HUES64 (cell line): ENCODE data around the gene DHX34.

ENCODE experiments used
- H3K27ac ChIP-seq: 2 replicates; pipeline ENCODE4 v1.7.0; 2013; ENCODE audit warnings: low read depth, low read length, inconsistent platforms
- H3K27me3 ChIP-seq: 2 replicates; pipeline ENCODE4 v1.6.1; 2013; ENCODE audit warnings: mild to moderate bottlenecking, low read length; ENCODE audit not compliant: insufficient read depth
- H3K36me3 ChIP-seq: 2 replicates; pipeline ENCODE4 v1.6.1; 2013; ENCODE audit warnings: mild to moderate bottlenecking, low read length; ENCODE audit not compliant: insufficient read depth
- H3K4me1 ChIP-seq: 2 replicates; pipeline ENCODE4 v1.6.1; 2013; ENCODE audit warnings: mild to moderate bottlenecking, low read length, moderate library complexity; ENCODE audit not compliant: insufficient read depth
- H3K4me3 ChIP-seq: 2 replicates; pipeline ENCODE4 v1.5.1; 2013; ENCODE audit warnings: mild to moderate bottlenecking, low read length, moderate library complexity
- H3K9ac ChIP-seq: 2 replicates; pipeline ENCODE4 v1.6.1; 2013; ENCODE audit warnings: mild to moderate bottlenecking, low read depth, low read length
- H3K9me3 ChIP-seq: 2 replicates; pipeline ENCODE4 v1.6.1; 2013; ENCODE audit warnings: low read depth, low read length; ENCODE audit not compliant: insufficient read depth
- WGBS: fragments of 150-250, 120-280 bp; methylation state at CpG from one replicate; pipeline ENCODE4 v1.1.7; 2013; ENCODE audit warnings: missing lambda C conversion rate; 5-methylcytosine and 5-hydroxymethylcytosine counted together

DHX34 gene

DNA sequence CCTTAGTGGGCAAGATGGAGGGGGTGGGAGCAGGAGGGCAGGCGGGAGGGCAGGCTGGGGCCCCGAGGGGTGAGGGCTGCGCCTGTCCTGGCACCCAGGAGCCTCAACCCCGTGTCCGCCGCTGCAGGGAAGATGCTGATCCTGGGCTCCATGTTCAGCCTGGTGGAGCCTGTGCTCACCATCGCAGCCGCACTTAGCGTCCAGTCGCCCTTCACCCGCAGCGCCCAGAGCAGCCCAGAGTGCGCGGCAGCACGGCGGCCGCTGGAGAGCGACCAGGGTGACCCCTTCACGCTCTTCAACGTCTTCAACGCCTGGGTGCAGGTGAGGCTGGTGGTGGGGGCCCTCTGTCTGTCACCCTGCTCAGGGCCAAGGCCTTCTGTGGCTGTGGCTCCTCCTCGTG, 23.5 kb downstream of the DHX34 start:
- no peak overlapping the region for H3K4me3 ChIP-seq
- H3K9ac ChIP-seq: no peak overlapping the region
- no peaks in the 10 kb centered on the region for H3K4me1 ChIP-seq
- 95% methylated on average over 22 of the region's 22 CpGs for WGBS
- no peaks in the 10 kb centered on the region for H3K27me3 ChIP-seq
- no peak overlapping the region for H3K27ac ChIP-seq
- H3K36me3 ChIP-seq: peaks cover 82% of the 10 kb centered on the region
- no peaks in the 10 kb centered on the region for H3K9me3 ChIP-seq

DNA sequence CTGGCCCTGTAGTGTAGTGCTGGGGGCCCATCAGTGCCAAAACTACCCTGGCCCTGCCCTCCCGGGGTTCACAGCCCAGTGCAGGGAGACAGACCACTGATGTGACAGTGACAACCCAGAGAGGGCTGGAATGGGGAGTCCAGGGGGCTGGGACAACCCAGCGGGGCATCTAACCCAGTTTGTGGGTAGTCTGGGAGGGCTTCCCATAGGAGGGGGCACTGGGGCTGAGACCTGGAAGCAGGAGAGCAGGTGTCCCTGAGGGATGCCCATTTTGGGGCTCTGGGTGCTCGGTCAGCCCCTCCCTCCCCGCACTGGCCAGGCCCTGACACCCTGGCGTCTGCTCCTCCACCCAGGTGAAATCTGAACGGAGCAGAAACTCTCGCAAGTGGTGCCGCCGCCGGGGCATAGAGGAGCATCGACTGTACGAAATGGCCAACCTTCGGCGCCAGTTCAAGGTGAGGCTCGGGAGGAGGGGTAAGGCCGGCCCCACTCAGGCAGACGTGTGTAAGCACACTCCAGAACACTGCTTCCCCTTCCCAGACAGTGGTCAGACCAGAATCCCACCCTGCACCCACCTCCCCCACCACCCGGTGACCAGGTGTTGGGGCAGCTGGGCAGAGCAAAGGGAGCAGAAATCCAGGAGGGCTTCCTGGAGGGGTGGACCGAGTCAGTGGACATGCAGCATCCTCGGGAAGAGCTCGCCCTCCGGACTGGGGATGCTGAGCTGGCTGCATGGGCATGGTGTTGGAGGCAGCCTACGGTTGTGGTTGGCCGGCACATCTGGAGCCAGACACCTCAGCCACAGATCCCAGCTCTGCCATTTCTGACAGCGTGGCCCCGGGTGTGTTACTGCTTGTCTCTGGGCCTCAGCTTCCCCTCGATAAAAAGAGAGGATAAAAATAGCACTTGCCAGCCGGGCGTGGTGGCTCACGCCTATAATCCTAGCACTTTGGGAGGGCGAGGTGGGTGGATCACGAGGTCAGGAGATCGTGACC, 24.4 kb downstream of the DHX34 start:
- Histone ChIP-seq H3K27ac (no peak overlapping the region), H3K9me3 (no peaks in the 10 kb centered on the region), H3K27me3 (no peaks in the 10 kb centered on the region), H3K4me3 (no peak overlapping the region), H3K36me3 (peaks cover 91% of the 10 kb centered on the region), H3K4me1 (no peaks in the 10 kb centered on the region), H3K9ac (no peak overlapping the region)
- 94% methylated on average over 33 of the region's 33 CpGs for WGBS

DNA sequence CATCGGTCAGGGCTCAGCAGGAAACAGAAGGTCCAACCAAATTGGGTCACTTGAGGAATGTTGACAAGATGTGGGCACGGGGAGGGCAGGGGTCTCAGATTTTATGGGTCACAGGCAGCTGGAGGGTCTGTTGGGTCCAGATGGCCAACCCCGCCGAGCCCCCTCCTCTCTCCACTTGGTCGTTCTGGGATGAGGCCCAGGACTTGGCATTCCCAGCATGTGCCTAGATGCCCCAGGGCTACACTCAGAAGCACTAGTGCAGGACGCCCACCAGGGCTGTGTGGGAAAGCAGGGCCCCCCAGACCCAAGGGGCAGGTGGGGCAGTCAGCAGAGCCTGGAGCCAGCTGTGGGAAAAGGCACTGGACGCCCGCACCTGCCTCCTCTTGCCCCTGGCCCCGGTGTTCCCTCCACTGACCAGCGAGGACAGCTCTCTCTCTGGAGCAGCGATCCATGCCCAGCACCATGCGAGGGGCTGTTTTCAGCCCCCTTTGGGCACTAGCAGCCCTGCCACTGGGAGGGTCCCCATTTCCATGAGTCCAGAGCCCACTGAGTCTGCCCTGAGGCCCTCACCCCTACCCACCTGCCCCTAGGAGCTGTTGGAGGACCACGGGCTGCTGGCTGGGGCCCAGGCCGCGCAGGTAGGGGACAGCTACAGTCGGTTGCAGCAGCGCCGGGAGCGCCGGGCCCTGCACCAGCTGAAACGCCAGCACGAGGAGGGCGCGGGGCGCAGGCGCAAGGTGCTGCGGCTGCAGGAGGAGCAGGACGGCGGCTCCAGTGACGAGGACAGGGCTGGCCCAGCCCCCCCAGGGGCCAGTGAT, 26.0 kb downstream of the DHX34 start:
- whole genome bisulfite sequencing: 96% methylated on average over 30 of the region's 30 CpGs
- peaks cover 89% of the 10 kb centered on the region for H3K36me3 ChIP-seq
- H3K27me3 ChIP-seq: no peaks in the 10 kb centered on the region

DNA sequence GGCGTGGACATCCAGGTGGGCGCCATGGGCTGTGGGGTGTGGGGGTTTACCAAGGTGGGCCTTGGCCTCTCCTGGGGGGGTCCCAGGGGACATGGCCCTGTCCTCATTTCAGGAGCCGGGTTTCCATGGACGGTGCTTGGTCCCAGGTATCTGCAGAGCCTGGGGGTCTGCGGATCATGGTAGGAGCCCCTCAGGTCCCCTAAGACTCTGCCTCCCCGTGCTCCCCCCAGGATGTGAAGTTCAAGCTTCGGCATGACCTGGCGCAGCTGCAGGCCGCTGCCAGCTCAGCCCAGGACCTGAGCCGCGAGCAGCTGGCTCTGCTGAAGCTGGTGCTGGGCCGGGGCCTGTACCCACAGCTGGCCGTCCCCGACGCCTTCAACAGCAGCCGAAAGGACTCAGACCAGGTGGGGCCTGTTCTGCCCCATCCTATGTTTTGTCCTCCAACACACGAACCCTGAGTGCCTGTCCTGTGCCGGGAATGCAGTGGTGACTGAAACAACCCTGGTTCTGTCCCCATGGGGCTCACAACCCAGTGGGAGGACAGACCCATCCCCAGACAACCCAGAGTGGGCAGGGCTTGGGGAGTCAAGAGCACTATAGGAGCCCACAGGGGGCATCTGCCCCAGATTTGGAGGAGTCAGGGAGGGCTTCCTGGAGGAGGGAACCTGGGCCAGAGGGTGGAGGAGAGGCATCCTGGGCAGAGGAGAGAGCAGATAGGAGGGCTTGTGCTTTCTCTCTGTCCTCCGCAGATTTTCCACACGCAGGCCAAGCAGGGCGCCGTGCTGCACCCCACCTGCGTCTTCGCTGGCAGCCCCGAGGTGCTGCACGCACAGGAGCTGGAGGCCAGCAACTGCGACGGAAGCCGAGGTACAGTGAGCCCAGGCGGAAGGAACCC, 26.8 kb downstream of the DHX34 start:
- H3K9me3 ChIP-seq: no peaks in the 10 kb centered on the region
- no peaks in the 10 kb centered on the region for H3K4me1 ChIP-seq
- no peak overlapping the region for H3K27ac ChIP-seq
- peaks cover 93% of the 10 kb centered on the region for H3K36me3 ChIP-seq
- 95% methylated on average over 30 of the region's 30 CpGs for WGBS
- H3K27me3 ChIP-seq: no peaks in the 10 kb centered on the region
- no peak overlapping the region for H3K9ac ChIP-seq
- H3K4me3 ChIP-seq: no peak overlapping the region

More for the DNA sequence above, 26.0 kb downstream of the DHX34 start:
- Histone ChIP-seq H3K27ac (no peak overlapping the region), H3K4me3 (no peak overlapping the region), H3K9me3 (no peaks in the 10 kb centered on the region), H3K9ac (no peak overlapping the region), H3K4me1 (no peaks in the 10 kb centered on the region)

DNA sequence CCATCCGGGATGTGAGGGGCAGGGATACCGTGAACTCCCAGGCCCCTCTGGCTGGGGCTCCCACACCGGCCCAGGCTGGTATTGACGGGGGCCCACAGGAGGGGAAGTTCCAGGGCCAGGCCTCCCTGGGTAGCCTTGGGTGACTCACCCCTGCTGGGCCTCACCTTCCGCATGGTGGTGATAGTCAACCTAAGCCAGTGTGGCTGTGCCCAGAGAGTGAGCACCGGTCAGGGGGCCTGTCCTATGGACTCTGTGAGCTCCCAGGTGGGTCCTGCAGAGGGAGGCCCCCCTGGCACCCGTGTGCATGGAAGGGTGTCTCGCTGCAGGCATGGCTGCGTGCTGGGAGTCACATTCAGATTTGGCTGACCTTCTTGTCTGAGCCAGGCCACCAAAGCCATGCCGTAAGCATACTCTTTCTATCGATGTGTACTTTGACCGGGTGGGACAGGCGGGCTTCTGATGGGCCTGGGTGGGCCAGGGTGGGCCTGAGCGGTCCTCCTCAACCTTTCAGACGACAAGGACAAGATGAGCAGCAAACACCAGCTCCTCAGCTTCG, 27.6 kb downstream of the DHX34 start:
- Histone ChIP-seq H3K27ac (no peak overlapping the region), H3K9ac (no peak overlapping the region), H3K9me3 (no peaks in the 10 kb centered on the region), H3K27me3 (no peaks in the 10 kb centered on the region), H3K4me3 (no peak overlapping the region), H3K36me3 (peaks cover 95% of the 10 kb centered on the region), H3K4me1 (no peaks in the 10 kb centered on the region)
- WGBS: 92% methylated on average over 16 of the region's 16 CpGs

DNA sequence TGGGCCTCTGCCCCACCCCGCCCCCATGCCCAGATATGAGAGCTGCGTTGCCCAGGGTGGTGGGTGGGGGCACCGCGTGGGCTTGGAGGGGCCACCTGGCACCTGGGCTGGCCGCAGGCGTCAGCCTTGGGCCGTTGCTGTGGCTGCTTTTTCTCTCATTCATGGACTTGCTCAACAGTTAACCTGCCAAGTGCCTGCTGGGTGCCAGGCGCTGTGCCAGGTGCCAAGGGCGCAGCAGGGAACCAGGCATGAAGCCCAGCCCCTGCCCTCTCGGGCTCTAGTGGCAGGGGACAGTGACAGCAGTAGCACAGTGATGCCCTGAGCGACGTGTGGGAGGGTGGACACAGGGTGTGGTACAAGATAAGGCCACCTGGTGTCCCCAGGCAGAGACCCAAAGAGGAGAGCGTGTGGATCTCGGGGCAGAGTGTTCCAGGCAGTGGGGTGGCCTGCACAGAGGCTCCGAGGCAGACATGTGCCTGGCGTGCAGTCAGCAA, 28.1 kb downstream of the DHX34 start:
- no peak overlapping the region for H3K9ac ChIP-seq
- H3K27ac ChIP-seq: no peak overlapping the region
- no peaks in the 10 kb centered on the region for H3K4me1 ChIP-seq
- H3K36me3 ChIP-seq: peaks cover 95% of the 10 kb centered on the region
- WGBS: 96% methylated on average over 16 of the region's 16 CpGs
- H3K27me3 ChIP-seq: no peaks in the 10 kb centered on the region
- no peaks in the 10 kb centered on the region for H3K9me3 ChIP-seq
- no peak overlapping the region for H3K4me3 ChIP-seq

DNA sequence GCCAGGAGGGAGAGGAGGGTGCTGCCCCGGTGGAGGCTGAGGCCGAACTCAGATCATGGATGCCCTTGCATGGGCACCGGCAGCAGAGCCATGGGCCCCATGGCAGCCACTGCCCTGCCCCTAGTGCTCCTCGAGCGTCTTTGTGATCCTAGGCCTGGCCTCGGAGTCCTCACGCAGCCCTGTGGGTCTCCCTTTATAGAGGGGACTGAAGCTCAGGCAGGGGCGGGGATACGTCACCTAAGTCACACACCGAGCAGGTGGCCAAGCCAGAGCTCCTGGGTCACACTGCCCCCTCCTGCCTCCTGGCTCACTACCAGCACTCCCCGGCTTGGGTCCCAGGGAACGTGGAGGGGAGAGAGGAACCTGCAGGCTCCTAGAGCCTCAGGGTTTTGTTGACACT, 28.7 kb downstream of the DHX34 start:
- Histone ChIP-seq H3K27me3 (no peaks in the 10 kb centered on the region), H3K4me3 (no peak overlapping the region), H3K4me1 (no peaks in the 10 kb centered on the region), H3K9ac (no peak overlapping the region), H3K36me3 (peaks cover 92% of the 10 kb centered on the region), H3K27ac (no peak overlapping the region), H3K9me3 (no peaks in the 10 kb centered on the region)
- WGBS: 88% methylated on average over 12 of the region's 12 CpGs

DNA sequence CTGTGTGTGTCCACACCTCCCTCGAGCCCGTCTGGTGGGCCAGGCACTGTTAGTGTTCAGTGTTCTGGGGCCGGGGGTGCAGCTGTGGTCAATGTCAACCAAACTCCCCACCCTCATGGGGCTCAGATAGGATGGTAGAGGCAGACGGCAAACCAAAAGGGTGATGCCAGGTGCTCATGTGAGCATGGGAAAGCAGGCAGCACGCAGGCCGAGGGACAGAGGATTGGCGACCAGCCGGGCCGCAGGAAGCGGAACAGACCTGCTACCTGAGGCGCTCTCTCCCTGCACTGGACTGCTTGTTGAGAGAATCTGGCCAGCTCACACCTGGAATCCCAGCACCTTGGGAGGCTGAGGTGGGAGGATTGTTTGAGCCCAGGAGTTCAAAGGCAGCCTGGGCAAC, 29.1 kb downstream of the DHX34 start:
- Histone ChIP-seq H3K36me3 (peaks cover 88% of the 10 kb centered on the region), H3K9ac (no peak overlapping the region), H3K4me3 (no peak overlapping the region), H3K27me3 (no peaks in the 10 kb centered on the region), H3K9me3 (no peaks in the 10 kb centered on the region), H3K27ac (no peak overlapping the region), H3K4me1 (no peaks in the 10 kb centered on the region)
- 97% methylated on average over 11 of the region's 11 CpGs for WGBS

DNA sequence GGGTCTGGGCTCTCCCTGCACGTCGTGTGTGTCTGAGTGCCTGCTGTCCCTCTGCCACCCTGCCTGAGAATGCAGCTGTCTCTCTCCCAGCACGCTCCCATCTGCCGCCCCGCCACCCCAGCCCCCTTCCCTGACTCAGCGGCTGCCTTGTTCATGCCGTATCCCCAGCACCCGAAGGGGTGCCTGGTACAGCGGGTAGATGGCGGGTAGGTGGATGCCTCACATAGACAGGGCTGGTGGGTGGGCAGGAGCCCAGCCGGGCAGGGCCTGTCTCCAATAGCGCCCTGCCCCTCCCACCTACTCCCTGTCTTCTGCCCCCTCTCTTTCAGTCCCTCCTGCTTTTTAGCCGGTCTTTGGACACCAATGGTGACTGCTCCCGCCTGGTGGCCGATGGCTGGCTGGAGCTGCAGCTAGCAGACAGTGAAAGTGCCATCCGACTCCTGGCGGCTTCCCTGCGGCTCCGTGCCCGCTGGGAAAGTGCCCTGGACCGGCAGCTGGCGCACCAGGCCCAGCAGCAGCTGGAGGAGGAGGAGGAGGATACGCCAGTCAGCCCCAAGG, 30.3 kb downstream of the DHX34 start:
- 95% methylated on average over 23 of the region's 23 CpGs for WGBS
- no peak overlapping the region for H3K9ac ChIP-seq
- no peaks in the 10 kb centered on the region for H3K9me3 ChIP-seq
- no peak overlapping the region for H3K4me3 ChIP-seq
- peaks cover 77% of the 10 kb centered on the region for H3K36me3 ChIP-seq
- no peak overlapping the region for H3K27ac ChIP-seq
- no peaks in the 10 kb centered on the region for H3K27me3 ChIP-seq
- no peaks in the 10 kb centered on the region for H3K4me1 ChIP-seq

DNA sequence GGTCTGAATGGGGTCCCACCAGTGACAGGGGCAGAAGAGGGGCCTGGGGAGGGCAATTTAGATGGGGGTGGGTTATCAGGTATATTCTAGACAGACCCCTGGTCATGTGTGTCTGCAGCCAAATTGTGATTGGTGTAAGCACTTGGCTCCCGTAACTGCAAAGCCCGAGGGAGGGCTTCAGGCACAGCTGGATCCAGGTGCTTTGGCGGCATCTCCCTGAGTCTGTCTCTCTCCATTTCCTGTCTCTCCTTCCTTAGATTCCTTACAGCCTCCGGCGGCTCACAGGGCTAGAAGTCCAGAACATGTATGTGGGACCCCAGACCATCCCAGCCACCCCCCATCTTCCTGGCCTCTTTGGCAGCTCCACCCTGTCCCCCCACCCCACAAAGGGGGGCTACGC, 31.4 kb downstream of the DHX34 start:
- Histone ChIP-seq H3K27me3 (no peaks in the 10 kb centered on the region), H3K4me1 (no peaks in the 10 kb centered on the region), H3K9me3 (no peaks in the 10 kb centered on the region), H3K4me3 (no peak overlapping the region), H3K27ac (no peak overlapping the region), H3K9ac (no peak overlapping the region), H3K36me3 (peaks cover 66% of the 10 kb centered on the region)
- WGBS: 95% methylated on average over 6 of the region's 6 CpGs
